Activated CD8-positive, alpha-beta memory T cell treated with anti-CD3 and anti-CD28 coated beads, Interleukin-2, amount 50 U/mL, for 1 hour (primary cell): ENCODE measurements around the gene TRANK1.

Experiments used
- DNase-seq: peaks from one replicate; pipeline ENCODE4 v3.0.0-alpha.2; 2020; ENCODE audit errors: extremely low read depth

The TRANK1 gene

DNA sequence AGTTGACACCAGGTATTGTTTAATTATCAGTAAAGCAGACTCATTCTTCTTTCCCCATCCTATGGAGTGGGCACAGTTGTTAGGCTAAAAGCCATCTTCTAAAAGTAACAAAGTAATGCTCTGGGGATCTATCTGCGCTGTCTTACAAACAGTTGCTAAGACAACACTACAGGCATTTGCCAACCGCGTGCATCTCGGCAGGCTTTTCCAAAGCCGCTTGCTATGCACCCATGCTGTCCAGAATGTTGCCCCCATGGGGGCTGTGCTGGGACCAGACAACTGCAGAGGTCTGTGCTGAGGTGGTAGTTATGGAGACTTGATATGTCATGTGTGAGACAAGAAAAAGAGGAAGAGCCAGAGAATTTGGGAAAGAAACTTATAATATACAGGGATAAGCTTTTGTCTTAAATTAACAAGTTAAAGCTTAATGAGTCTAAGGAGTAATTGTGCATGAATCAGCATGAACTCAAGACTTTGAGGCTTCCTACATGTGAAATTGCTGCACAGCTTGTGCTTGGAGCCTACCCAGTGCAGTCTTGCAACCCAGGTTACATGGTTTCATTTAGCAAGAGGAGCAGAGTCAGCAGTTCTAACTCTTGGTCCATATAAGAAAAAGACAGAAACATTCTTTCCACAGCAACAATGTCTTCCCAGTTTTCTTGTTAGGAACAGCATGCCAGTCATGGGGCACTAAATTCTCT lies 141.6 kb downstream of the TRANK1 start:
- DNase-seq = no peak

DNA sequence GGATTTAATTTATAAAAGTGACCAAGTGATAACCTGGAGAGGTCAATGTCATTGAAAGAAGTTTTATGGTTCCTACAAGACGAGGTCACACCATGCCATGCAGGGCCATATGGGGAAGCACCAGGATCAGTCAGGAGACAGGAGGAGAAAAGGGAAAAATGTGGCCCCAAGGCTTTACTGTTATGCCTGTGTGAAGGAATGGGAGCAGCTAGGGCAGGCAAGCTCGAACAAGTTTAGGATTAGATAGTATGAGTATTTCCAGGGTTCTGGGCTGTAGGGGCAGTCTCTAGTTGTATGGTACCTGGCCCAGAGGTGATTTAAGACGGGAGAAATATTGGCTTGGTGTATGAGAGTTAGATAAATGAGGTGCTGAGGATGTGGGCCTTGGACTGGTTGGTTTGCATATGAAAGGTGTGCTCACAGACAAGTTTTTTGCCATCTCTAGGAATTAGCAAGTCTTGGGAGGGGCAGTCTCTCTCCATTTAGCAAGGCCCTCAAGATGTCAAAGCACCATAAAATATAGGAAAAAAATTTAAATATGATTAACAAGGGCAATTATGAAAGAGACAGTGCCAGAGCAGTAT lies 144.2 kb downstream of the TRANK1 start:
- DNase-seq = no peak

GRCh38 chr3:36796881-36797280 lies 148.0 kb downstream of the TRANK1 start:
- no peak for DNase-seq

DNA sequence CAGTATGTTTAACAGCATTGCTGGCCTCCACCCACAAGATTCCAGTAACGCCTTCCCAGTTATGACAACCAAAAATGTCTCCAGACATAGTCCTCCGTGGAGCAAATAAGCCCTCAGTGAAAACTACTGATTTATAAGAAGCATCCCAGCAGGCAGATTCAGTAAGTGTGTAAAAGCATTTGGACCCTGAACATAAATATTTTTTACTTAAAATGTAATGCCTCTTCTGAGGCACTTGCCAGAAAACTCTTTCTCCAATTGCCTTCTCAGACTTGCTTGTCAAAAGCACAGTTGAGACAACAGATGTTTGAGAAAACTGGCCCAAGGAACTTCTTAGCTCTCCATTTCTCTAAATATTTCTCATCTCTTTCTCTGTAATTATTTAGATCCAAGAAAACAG lies 148.7 kb downstream of the TRANK1 start:
- DNase-seq = no peak

GRCh38 chr3:36795622-36796021 lies 149.2 kb downstream of the TRANK1 start:
- no peak for DNase-seq

DNA sequence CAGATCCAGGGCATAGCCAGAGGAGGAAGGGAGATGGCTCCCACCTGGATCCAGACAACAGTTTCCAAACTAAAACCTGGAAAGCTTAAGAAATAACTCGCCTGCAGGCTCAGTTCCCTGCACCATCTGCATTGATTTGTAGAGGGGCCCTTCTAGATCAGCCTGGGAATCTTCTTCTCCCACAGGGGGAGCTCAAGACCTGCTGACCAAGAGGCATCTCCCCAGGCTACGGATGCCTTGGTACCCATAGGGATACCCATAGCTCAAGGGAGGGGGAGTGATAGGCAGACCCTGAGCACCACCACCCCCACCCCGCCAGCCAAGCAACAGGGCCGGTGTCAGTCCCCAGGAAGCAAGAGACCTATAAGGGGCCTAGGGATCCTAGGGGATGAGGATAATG lies 152.5 kb downstream of the TRANK1 start:
- DNase-seq = no peak

DNA sequence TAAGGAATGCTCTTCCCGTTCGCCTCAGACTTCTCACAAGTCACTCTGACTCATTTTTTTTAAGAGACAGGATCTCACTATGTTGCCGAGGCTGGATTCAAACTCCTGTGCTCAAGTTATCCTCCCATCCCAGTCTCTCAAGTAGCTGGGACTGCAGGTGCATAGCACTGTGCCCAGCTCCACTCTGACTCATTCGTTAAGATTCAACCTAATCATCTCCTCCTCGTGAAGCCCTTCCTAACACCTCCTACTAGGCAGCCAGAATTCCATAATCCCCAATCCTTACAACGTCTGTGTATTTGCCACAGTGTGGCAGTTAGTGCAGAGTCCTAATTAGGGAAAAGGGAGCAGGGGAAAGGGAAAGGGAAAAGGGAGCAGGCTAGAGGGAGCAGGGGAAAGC lies 154.1 kb downstream of the TRANK1 start:
- no peak for DNase-seq

GRCh38 chr3:36786921-36787890 lies 157.6 kb downstream of the TRANK1 start:
- no peak for DNase-seq

DNA sequence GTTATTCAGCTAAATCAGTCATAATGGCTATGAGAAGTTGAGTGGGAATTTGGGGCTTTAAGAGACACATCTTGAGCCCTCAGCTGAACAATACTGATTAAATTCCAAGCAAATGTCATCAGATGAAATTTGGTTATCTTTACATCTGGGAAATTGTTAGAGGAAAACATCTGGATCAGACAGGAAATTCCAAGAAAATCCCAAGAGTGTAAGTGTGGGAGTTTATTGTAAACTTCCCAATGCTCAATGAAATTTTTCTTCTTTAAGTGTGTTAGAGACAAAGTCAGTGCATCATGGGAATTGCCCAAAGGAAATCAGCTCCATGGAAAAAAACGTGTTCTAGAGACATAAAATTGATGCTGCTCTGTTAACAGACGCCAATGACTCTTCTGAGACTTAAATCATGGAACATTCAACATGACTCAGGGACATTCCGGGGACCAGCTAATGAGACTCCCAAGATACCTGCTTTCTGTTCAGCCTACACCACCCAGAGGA lies 160.7 kb downstream of the TRANK1 start:
- no peak for DNase-seq

DNA sequence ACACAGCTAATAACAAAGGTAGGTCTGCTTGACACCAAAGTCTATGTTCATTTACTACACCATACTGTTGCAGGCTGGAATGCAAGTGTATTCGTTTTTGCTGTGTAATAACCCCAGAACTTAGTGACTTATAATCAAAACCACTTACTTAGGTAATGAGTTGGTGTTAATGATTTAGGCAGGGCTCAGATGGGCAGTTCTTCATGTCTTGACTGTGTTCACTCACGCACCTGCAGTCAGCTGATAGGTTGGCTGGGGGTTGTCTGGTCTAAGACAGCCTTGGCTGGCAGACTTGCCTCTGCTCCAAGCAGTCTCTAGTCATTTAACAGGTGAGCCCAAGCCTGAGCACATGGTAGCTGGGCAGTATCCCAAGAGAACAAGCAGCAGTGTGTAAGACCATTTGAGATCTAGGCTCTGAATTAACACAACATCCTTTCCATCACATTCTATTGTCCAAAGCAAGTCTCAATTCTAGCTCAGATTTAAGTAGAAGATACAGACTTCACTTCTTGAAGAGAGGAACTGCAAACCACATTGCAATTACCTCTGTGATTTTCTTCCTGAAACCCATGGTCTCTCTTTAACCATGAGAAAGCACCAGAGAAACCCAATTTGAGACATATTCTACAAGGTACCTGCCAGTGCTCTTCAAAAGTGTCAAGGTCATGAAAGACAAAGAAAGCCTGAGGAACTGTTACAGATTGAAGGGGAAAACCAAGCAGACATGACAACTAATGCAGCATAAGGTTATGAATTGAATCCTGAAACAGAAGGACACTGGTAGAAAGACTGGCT lies 167.2 kb downstream of the TRANK1 start:
- DNase-seq = no peak
